Measurements from ENCODE around the gene LAMB3.

LAMB3 gene

GRCh38 chr1:209609791-209610630, 42.2 kb downstream of the LAMB3 start:
- Histone ChIP-seq H3K4me1 (ENCODE audit: control insufficient read depth in 1 of 2, insufficient read depth in 2 of 2, low read length in 2 of 2) (peaks cover 14 to 18% of the 10 kb centered on the region in 2 experiments), H3K9me3 (ENCODE audit: insufficient read depth, low read depth, low read length) (no peaks in the 10 kb centered on the region), H2BK120ac (ENCODE audit: insufficient read depth, low read length, poor library complexity) (no peak overlapping the region), H3K9ac (ENCODE audit: low read length) (no peak overlapping the region), H2AFZ (ENCODE audit: insufficient read depth, low read length, poor library complexity) (no peak overlapping the region), H3K79me1 (ENCODE audit: low read length) (peaks cover 2% of the 10 kb centered on the region), H3K4ac (ENCODE audit: low read depth, low read length) (no peak overlapping the region), H2BK12ac (ENCODE audit: low read length) (no peak overlapping the region), H3K18ac (ENCODE audit: low read length) (no peak overlapping the region), H3K27ac (ENCODE audit: low read depth, low read length) (no peak overlapping the region), H4K91ac (ENCODE audit: low read depth, low read length) (no peak overlapping the region), H2AK5ac (ENCODE audit: low read length) (no peak overlapping the region), H3K79me2 (ENCODE audit: control insufficient read depth, insufficient read depth, low read length, poor library complexity) (no peaks in the 10 kb centered on the region), H2BK5ac (ENCODE audit: low read depth, low read length, poor library complexity) (peak overlapping the region; percentile 37), H3K36me3 (ENCODE audit: control insufficient read depth in 1 of 2, insufficient read depth in 2 of 2, low read length in 2 of 2) (peaks cover 42 to 73% of the 10 kb centered on the region in 2 experiments), H4K12ac (ENCODE audit: low read depth, low read length) (no peak overlapping the region), H4K8ac (ENCODE audit: low read depth, low read length) (no peak overlapping the region), H3K23ac (ENCODE audit: low read length) (no peak overlapping the region), H3K4me2 (ENCODE audit: low read length) (no peak overlapping the region), H3K14ac (ENCODE audit: low read length) (no peak overlapping the region), H3K27me3 (ENCODE audit: insufficient read depth, low read length) (no peaks in the 10 kb centered on the region), H3K4me3 (ENCODE audit: low read depth, low read length) (no peak overlapping the region)
- no CpG with 5 or more reads among the region's 8 CpGs for WGBS (ENCODE audit: extremely low coverage, insufficient coverage, insufficient read length)
- peak in 1 of 2 donors; percentile 24 for DNase-seq

- Histone ChIP-seq H3K9me3 (ENCODE audit: insufficient read depth, low read depth, low read length) (no peaks in the 10 kb centered on the region), H3K36me3 (ENCODE audit: control insufficient read depth in 1 of 2, insufficient read depth in 2 of 2, low read length in 2 of 2) (peaks cover 42 to 76% of the 10 kb centered on the region in 2 experiments), H3K79me1 (ENCODE audit: low read length) (peaks cover 2% of the 10 kb centered on the region), H3K79me2 (ENCODE audit: control insufficient read depth, insufficient read depth, low read length, poor library complexity) (no peaks in the 10 kb centered on the region), H3K23ac (ENCODE audit: low read length) (no peak overlapping the region), H3K27me3 (ENCODE audit: insufficient read depth, low read length) (no peaks in the 10 kb centered on the region), H4K8ac (ENCODE audit: low read depth, low read length) (no peak overlapping the region), H4K91ac (ENCODE audit: low read depth, low read length) (no peak overlapping the region), H2BK5ac (ENCODE audit: low read depth, low read length, poor library complexity) (no peak overlapping the region), H2AK5ac (ENCODE audit: low read length) (no peak overlapping the region), H2BK12ac (ENCODE audit: low read length) (no peak overlapping the region), H3K4me3 (ENCODE audit: low read depth, low read length) (no peak overlapping the region), H3K9ac (ENCODE audit: low read length) (no peak overlapping the region), H3K18ac (ENCODE audit: low read length) (no peak overlapping the region), H2BK120ac (ENCODE audit: insufficient read depth, low read length, poor library complexity) (no peak overlapping the region), H3K4ac (ENCODE audit: low read depth, low read length) (no peak overlapping the region), H3K14ac (ENCODE audit: low read length) (no peak overlapping the region), H3K4me1 (ENCODE audit: control insufficient read depth in 1 of 2, insufficient read depth in 2 of 2, low read length in 2 of 2) (peaks cover 14 to 18% of the 10 kb centered on the region in 2 experiments), H2AFZ (ENCODE audit: insufficient read depth, low read length, poor library complexity) (no peak overlapping the region), H4K12ac (ENCODE audit: low read depth, low read length) (no peak overlapping the region), H3K4me2 (ENCODE audit: low read length) (no peak overlapping the region), H3K27ac (ENCODE audit: low read depth, low read length) (no peak overlapping the region)
- peak in 1 of 2 donors; percentile 6 for DNase-seq
- no CpG with 5 or more reads among the region's 9 CpGs for WGBS (ENCODE audit: extremely low coverage, insufficient coverage, insufficient read length)
Observed at GRCh38 chr1:209609041-209609790, 43.0 kb downstream of the LAMB3 start.

GRCh38 chr1:209607795-209608178, 44.4 kb downstream of the LAMB3 start:
- no peak overlapping the region for H4K8ac ChIP-seq (ENCODE audit: low read depth, low read length)
- no peak overlapping the region for H3K4ac ChIP-seq (ENCODE audit: low read depth, low read length)
- no peaks in the 10 kb centered on the region for H3K9me3 ChIP-seq (ENCODE audit: insufficient read depth, low read depth, low read length)
- H2AFZ ChIP-seq (ENCODE audit: insufficient read depth, low read length, poor library complexity), result no peak overlapping the region
- peaks cover 14 to 18% of the 10 kb centered on the region in 2 experiments for H3K4me1 ChIP-seq (ENCODE audit: control insufficient read depth in 1 of 2, insufficient read depth in 2 of 2, low read length in 2 of 2)
- no peak overlapping the region for H3K4me3 ChIP-seq (ENCODE audit: low read depth, low read length)
- H4K91ac ChIP-seq (ENCODE audit: low read depth, low read length), result no peak overlapping the region
- no CpG with 5 or more reads among the region's 8 CpGs for WGBS (ENCODE audit: extremely low coverage, insufficient coverage, insufficient read length)
- no peak for DNase-seq
- H3K27me3 ChIP-seq (ENCODE audit: insufficient read depth, low read length), result no peaks in the 10 kb centered on the region
- H3K9ac ChIP-seq (ENCODE audit: low read length), result no peak overlapping the region
- H2BK5ac ChIP-seq (ENCODE audit: low read depth, low read length, poor library complexity), result no peak overlapping the region
- H3K36me3 ChIP-seq (ENCODE audit: control insufficient read depth in 1 of 2, insufficient read depth in 2 of 2, low read length in 2 of 2), result peaks cover 47 to 78% of the 10 kb centered on the region in 2 experiments
- H3K4me2 ChIP-seq (ENCODE audit: low read length), result no peak overlapping the region
- H2BK12ac ChIP-seq (ENCODE audit: low read length), result no peak overlapping the region
- H3K79me2 ChIP-seq (ENCODE audit: control insufficient read depth, insufficient read depth, low read length, poor library complexity), result no peaks in the 10 kb centered on the region
- H3K14ac ChIP-seq (ENCODE audit: low read length), result no peak overlapping the region
- H3K23ac ChIP-seq (ENCODE audit: low read length), result no peak overlapping the region
- H2BK120ac ChIP-seq (ENCODE audit: insufficient read depth, low read length, poor library complexity), result no peak overlapping the region
- no peak overlapping the region for H4K12ac ChIP-seq (ENCODE audit: low read depth, low read length)
- H3K18ac ChIP-seq (ENCODE audit: low read length), result no peak overlapping the region
- H3K27ac ChIP-seq (ENCODE audit: low read depth, low read length), result no peak overlapping the region
- H3K79me1 ChIP-seq (ENCODE audit: low read length), result peaks cover 2% of the 10 kb centered on the region
- no peak overlapping the region for H2AK5ac ChIP-seq (ENCODE audit: low read length)

GRCh38 chr1:209607102-209607794, 45.0 kb downstream of the LAMB3 start:
- Histone ChIP-seq H3K4me2 (ENCODE audit: low read length) (no peak overlapping the region), H3K4me3 (ENCODE audit: low read depth, low read length) (no peak overlapping the region), H4K91ac (ENCODE audit: low read depth, low read length) (no peak overlapping the region), H3K23ac (ENCODE audit: low read length) (no peak overlapping the region), H3K4ac (ENCODE audit: low read depth, low read length) (no peak overlapping the region), H2AK5ac (ENCODE audit: low read length) (no peak overlapping the region), H3K9me3 (ENCODE audit: insufficient read depth, low read depth, low read length) (no peaks in the 10 kb centered on the region), H3K79me2 (ENCODE audit: control insufficient read depth, insufficient read depth, low read length, poor library complexity) (no peaks in the 10 kb centered on the region), H3K27ac (ENCODE audit: low read depth, low read length) (no peak overlapping the region), H3K18ac (ENCODE audit: low read length) (no peak overlapping the region), H3K4me1 (ENCODE audit: control insufficient read depth in 1 of 2, insufficient read depth in 2 of 2, low read length in 2 of 2) (peaks cover 14 to 18% of the 10 kb centered on the region in 2 experiments), H3K79me1 (ENCODE audit: low read length) (peaks cover 2% of the 10 kb centered on the region), H2AFZ (ENCODE audit: insufficient read depth, low read length, poor library complexity) (no peak overlapping the region), H3K27me3 (ENCODE audit: insufficient read depth, low read length) (no peaks in the 10 kb centered on the region), H3K9ac (ENCODE audit: low read length) (no peak overlapping the region), H2BK120ac (ENCODE audit: insufficient read depth, low read length, poor library complexity) (peak overlapping the region; percentile 8), H3K36me3 (ENCODE audit: control insufficient read depth in 1 of 2, insufficient read depth in 2 of 2, low read length in 2 of 2) (peaks cover 43 to 74% of the 10 kb centered on the region in 2 experiments), H2BK5ac (ENCODE audit: low read depth, low read length, poor library complexity) (no peak overlapping the region), H4K12ac (ENCODE audit: low read depth, low read length) (no peak overlapping the region), H4K8ac (ENCODE audit: low read depth, low read length) (no peak overlapping the region), H2BK12ac (ENCODE audit: low read length) (no peak overlapping the region), H3K14ac (ENCODE audit: low read length) (no peak overlapping the region)
- DNase-seq, result peak; percentile 25 to 40
- no CpG with 5 or more reads among the region's 1 CpG for WGBS (ENCODE audit: extremely low coverage, insufficient coverage, insufficient read length)
